ENCODE data around the gene TNNT2.

Gene TNNT2

GRCh38 chr1:201376464-201377374, 761 bp downstream of the TNNT2 start:
- DNase-seq (ENCODE audit: low read depth, low spot score), result peak; percentile 94

GRCh38 chr1:201376107-201376463, 1.4 kb downstream of the TNNT2 start:
- DNase-seq (ENCODE audit: low read depth, low spot score), result no peak

GRCh38 chr1:201375169-201375568, 2.3 kb downstream of the TNNT2 start:
- no peak for DNase-seq (ENCODE audit: low read depth, low spot score)

DNA sequence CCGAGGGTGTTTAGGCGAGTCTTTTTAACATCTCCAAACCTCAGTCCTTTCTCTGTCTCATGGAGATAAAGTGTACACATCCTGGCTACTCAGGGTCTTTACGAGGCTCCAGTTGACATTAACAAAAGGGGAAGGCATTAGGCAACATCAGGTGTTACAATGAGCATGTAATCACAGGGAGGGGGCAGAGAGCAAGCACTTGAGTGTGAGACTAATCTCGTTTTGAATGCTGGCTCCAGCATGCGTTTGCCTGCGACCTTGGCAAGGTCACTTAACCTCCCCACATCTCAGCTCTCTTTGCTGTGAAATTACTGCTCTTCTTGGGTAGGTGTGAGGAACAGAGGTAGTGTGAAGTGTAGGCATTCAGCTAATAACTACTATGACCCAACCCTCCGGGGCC, 3.1 kb downstream of the TNNT2 start:
- DNase-seq (ENCODE audit: low read depth, low spot score), result no peak

GRCh38 chr1:201371792-201372191, 5.7 kb downstream of the TNNT2 start:
- DNase-seq (ENCODE audit: low read depth, low spot score), result peak; percentile 74

DNA sequence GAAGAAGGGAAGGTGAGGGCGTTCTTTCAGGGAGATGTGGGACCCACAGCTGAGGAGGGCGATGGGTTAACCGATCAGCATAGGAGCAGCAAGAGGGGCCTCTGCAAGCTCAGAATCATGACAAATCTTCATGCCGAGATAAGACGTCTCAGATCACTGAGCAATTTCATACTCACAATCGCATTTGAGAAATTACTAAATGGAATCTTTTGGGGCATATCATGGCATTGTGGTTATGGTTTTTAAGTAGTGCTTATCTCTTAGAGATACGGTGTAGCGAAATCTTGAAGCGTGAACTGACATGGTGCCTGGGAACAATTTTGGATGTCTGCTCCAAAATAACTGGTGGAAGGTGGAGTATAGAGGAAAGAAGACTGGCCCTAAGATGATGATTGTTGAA, 6.2 kb downstream of the TNNT2 start:
- no peak for DNase-seq (ENCODE audit: low read depth, low spot score)

DNA sequence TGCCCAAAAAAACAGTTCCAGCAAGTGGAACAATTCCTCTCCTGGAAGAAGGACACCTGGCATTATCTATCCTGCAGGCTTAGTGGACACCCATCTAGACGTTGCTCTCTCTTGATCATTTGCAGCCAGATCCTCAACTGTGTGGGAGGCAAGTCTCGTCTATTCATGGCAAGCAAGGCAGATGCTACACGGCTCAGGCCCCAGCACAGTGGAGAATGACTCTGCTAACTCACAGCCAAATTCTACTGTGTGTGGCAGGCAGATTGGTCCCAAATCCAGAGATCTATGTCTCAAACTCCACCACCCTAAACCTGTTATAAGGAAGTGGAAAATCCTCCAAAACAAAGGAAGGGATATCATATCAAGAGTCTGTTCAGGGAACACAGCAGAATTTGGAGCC, 7.0 kb downstream of the TNNT2 start:
- no peak for DNase-seq (ENCODE audit: low read depth, low spot score)

GRCh38 chr1:201369209-201369608, 8.3 kb downstream of the TNNT2 start:
- DNase-seq (ENCODE audit: low read depth, low spot score), result no peak

DNA sequence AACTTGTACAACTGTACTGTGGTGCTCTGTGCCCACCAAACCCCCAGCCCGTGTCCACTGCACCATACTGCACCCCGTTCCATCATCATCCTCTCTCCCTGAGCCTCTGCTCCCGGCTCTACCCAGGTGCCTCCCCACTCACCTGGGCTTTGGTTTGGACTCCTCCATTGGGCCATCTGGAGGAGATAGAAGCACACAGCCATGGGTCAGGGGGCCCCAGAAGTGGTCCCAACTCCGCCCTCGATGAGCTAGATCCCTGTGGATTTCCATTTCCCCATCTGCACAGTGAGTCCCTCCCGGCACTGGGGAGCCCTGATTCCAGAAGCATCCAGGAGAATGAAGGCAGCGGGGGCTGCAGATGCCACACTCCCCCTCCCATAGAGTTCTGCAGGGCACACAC, 10.8 kb downstream of the TNNT2 start:
- DNase-seq (ENCODE audit: low read depth, low spot score), result no peak

DNA sequence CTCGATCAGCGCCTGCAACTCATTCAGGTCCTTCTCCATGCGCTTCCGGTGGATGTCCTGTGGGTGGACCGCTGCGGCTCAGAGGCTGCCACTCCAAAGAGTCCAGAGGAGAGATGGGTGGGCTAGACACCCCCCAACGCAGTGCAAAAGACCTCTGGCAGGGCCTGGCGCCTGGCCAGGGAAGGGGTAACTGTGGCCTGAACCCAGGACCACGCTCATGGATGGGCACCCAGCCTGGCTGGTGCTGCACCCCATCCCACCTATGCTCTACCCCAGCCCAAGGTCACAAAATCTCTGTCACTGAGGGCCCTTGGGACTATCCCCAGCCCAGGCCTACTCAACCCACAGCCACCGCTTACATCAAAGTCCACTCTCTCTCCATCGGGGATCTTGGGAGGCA, 12.2 kb downstream of the TNNT2 start:
- DNase-seq (ENCODE audit: low read depth, low spot score), result no peak

GRCh38 chr1:201364808-201365105, 12.7 kb downstream of the TNNT2 start:
- DNase-seq (ENCODE audit: low read depth, low spot score), result no peak

DNA sequence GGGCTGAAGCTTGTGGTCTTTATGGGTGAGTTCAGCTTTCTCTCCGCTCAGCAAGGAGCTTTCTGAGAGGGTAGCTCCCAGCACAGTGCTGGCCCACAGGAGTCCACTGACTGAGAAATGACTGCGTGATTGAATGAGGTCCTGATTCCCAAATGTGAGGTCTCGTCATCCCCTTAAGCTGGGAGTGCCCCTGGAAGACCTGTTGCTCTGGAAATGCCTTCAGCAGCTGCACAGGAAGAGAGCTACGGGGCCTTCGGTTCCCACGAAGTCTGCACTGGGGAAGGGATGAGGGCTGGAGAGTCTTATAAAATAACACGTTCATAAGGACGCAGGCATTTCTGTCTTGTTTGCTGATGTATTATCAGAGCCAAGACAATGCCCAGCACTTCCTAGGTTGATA, 14.0 kb downstream of the TNNT2 start:
- DNase-seq (ENCODE audit: low read depth, low spot score), result no peak

- no peak for DNase-seq (ENCODE audit: low read depth, low spot score)
These were observed 14.6 kb downstream of the TNNT2 start for GRCh38 chr1:201362906-201363305.

GRCh38 chr1:201361652-201362504, 15.6 kb downstream of the TNNT2 start:
- DNase-seq (ENCODE audit: low read depth, low spot score), result peak; percentile 83

DNA sequence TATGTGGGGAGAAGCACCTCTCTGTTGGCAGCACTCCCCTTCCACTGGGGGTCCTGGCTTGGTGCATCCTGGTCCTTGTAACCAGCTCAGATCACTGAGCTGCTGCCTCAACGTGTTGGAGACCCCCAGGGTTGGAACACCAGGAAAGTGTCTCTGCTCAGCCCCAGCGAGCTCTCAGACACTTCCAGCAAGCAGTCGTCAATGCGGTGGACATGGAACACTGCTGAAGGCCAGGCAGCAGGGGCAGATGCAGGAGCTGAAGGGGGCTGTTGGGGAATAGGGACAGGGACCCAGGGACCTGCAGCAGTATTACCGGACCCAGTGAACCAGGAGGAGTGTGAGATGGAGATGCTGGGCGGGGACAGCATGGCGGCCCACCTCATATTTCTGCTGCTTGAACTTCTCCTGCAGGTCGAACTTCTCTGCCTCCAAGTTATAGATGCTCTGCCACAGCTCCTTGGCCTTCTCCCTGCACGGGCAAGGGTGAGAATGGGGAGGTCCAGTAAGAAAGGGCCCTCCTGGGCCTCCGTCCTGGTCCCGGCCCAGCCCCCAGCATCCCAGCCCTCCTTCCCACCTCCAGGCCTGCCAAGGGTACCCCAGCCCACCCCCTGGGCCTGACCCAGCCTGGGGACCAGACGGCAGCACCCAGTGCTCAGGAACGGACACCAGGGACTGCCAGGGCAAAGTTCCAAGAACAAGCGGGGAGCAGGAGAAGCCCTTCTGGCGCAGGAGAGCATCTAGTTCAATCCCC, 16.4 kb downstream of the TNNT2 start:
- no peak for DNase-seq (ENCODE audit: low read depth, low spot score)

- DNase-seq (ENCODE audit: low read depth, low spot score), result no peak
These were observed 17.0 kb downstream of the TNNT2 start for GRCh38 chr1:201360486-201360885.

- DNase-seq (ENCODE audit: low read depth, low spot score), result no peak
These were observed 17.6 kb downstream of the TNNT2 start for GRCh38 chr1:201359873-201360210.

DNA sequence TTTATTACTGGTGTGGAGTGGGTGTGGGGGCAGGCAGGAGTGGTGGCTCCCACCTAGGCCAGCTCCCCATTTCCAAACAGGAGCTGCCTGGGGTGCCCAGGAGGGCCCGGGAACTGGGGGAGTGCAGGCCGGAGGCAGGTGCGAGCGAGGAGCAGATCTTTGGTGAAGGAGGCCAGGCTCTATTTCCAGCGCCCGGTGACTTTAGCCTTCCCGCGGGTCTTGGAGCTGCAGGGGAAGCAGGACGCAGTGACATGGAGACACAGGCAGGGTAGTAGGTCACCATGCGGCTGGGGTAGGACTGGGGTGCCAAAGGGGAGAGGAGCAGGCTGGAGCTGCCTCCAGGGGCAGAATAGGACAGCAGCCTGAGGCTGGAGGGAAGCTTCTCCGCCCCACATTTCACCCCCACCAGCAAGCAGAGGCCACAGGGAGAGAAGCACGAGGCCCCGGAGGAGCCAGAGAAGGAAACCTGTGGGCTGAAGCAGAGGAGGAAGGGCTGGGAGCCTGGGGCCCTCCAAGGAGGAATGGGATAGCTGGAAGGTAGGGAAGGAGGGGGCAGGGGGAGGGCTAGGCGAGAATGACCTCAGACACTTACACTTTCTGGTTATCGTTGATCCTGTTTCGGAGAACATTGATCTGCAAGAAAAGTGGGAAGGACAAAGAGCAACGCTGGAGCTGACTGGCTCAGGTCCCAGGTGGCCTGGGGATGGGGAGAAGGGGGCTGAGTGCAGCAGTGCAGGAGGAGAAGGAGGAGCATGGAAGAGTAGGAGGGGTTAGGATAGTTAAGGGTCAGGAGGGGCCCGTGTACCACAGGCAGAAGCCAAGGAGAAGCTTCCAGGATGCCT, 18.2 kb downstream of the TNNT2 start:
- DNase-seq (ENCODE audit: low read depth, low spot score), result peak; percentile 32

GRCh38 chr1:201358596-201358995, 18.9 kb downstream of the TNNT2 start:
- no peak for DNase-seq (ENCODE audit: low read depth, low spot score)

- DNase-seq (ENCODE audit: low read depth, low spot score), result no peak
These were observed 19.7 kb downstream of the TNNT2 start for GRCh38 chr1:201357636-201358348.

GRCh38 chr1:201357211-201357610, 20.3 kb downstream of the TNNT2 start:
- no peak for DNase-seq (ENCODE audit: low read depth, low spot score)
